Keratinocyte (primary cell): ENCODE measurements around the gene MAN1C1. TPM values are rescaled to one million over a fixed set of nuclear protein-coding genes. Genes with fewer than 3 reads are reported as not detected.

ENCODE experiments used
- DNase-seq: peaks from one replicate; pipeline ENCODE4 v3.0.0-alpha.2; 2011; ENCODE audit warnings: low read depth, missing footprints, low spot score
- FAIRE-seq: peaks from 2 replicates; lab custom pipeline; 2011; peaks lifted over from hg19 to GRCh38; lab: Jason Lieb, UNC
- H2AFZ ChIP-seq: 2 replicates; pipeline ENCODE4 v1.6.0; 2012; ENCODE audit warnings: low read length, control low read depth, inconsistent platforms; ENCODE audit not compliant: control insufficient read depth
- H3K27ac ChIP-seq: 2 replicates; pipeline ENCODE4 v1.5.1; 2011; ENCODE audit warnings: low read length; ENCODE audit not compliant: control insufficient read depth, insufficient read depth
- H3K27me3 ChIP-seq: 3 replicates; pipeline ENCODE4 v1.6.0; 2011; ENCODE audit warnings: low read length; ENCODE audit not compliant: control insufficient read depth, insufficient read depth; ENCODE audit errors: extremely low read depth
- H3K36me3 ChIP-seq, 2 experiments: 2 replicates in 1 of 2; 3 replicates in 1 of 2; pipeline ENCODE4 v1.5.1; 2011; ENCODE audit warnings: low read length in 2 of 2, mild to moderate bottlenecking in 1 of 2; ENCODE audit not compliant: control insufficient read depth in 2 of 2, insufficient read depth in 2 of 2; ENCODE audit errors: extremely low read depth in 1 of 2
- H3K4me1 ChIP-seq: 3 replicates; pipeline ENCODE4 v1.5.1; 2011; ENCODE audit warnings: low read length; ENCODE audit not compliant: control insufficient read depth, insufficient read depth; ENCODE audit errors: extremely low read depth
- H3K4me2 ChIP-seq: 3 replicates; pipeline ENCODE4 v1.6.0; 2011; ENCODE audit warnings: low read depth, low read length; ENCODE audit not compliant: control insufficient read depth, insufficient read depth; ENCODE audit errors: extremely low read depth
- H3K4me3 ChIP-seq, 3 experiments: fragments of 200-600 bp in 1 of 3; sonication (generic) in 1 of 3; 2 replicates in 2 of 3; 3 replicates in 1 of 3; pipeline ENCODE4 v1.5.1; 2011 to 2016; ENCODE audit warnings: low read length in 3 of 3, mild to moderate bottlenecking in 3 of 3, control low read depth in 2 of 3, inconsistent platforms in 1 of 3, low read depth in 1 of 3, mixed read lengths in 1 of 3, mixed run types in 1 of 3, moderate library complexity in 1 of 3; ENCODE audit not compliant: control insufficient read depth in 2 of 3, insufficient read depth in 2 of 3; ENCODE audit errors: extremely low read depth in 1 of 3
- H3K79me2 ChIP-seq: 2 replicates; pipeline ENCODE4 v1.6.0; 2012; ENCODE audit warnings: low read length; ENCODE audit not compliant: control insufficient read depth, insufficient read depth
- H3K9ac ChIP-seq: 3 replicates; pipeline ENCODE4 v1.6.0; 2011; ENCODE audit warnings: low read length; ENCODE audit not compliant: control insufficient read depth, insufficient read depth; ENCODE audit errors: extremely low read depth
- H3K9me1 ChIP-seq: 3 replicates; pipeline ENCODE4 v1.6.0; 2011; ENCODE audit warnings: low read length; ENCODE audit not compliant: control insufficient read depth, insufficient read depth; ENCODE audit errors: extremely low read depth
- H3K9me3 ChIP-seq: 2 replicates; pipeline ENCODE4 v1.5.1; 2012; ENCODE audit warnings: low read depth, low read length; ENCODE audit not compliant: control insufficient read depth
- H4K20me1 ChIP-seq: 3 replicates; pipeline ENCODE4 v1.6.0; 2011; ENCODE audit warnings: low read length; ENCODE audit not compliant: control insufficient read depth, insufficient read depth; ENCODE audit errors: extremely low read depth
- CTCF ChIP-seq, 3 experiments: IDR thresholded peaks in 1 of 3; conservative IDR thresholded peaks in 1 of 3; optimal IDR thresholded peaks in 1 of 3; 2 replicates in 2 of 3; 3 replicates in 1 of 3; pipeline versions ENCODE3 to v1.5.1; 2011; ENCODE audit warnings: low read length in 3 of 3, mild to moderate bottlenecking in 3 of 3, moderate library complexity in 2 of 3, control low read depth in 1 of 3, inconsistent platforms in 1 of 3; ENCODE audit not compliant: insufficient read depth in 2 of 3; ENCODE audit errors: extremely low read depth in 1 of 3
- EZH2 ChIP-seq: IDR thresholded peaks from one replicate; pipeline ENCODE4 v1.6.1; 2012; ENCODE audit warnings: inconsistent platforms, mild to moderate bottlenecking, low read length, moderate library complexity
- dilution Hi-C: fragments of 300-500 bp; cut with MboI; formaldehyde crosslinking; loops from one replicate; pipeline ENCODE4 v1.7.0; 2020; ENCODE audit warnings: low sequenced_read_pairs; ENCODE audit not compliant: extremely low pct_ligation_motif_present
- polyA plus RNA-seq, 5 experiments: library from polyadenylated mRNA; depleted of rRNA in 3 of 5; stranded (reverse) in 3 of 5; stranded (forward) in 1 of 5; unstranded in 1 of 5; fragments of >200 nt; gene quantifications; 1 replicate in 1 of 5; 2 replicates in 3 of 5; 3 replicates in 1 of 5; pipeline versions ENCODE4 v1.2.1 to v1.2.3, GENCODE V29; 2011 to 2012; ENCODE audit warnings: missing spikeins in 2 of 5, low read depth in 1 of 5, low replicate concordance in 1 of 5

MAN1C1 gene
- polyA plus RNA-seq, 1 donor (not counting 4 experiments of a cell fraction or from before 2014, with no cell fraction given): 0.07 TPM

GRCh38 chr1:25727088-25727487 lies 110.5 kb downstream of the MAN1C1 start:
- H4K20me1 ChIP-seq: no peaks in the 10 kb centered on the region
- FAIRE-seq (no peak), DNase-seq (no peak)
- TF ChIP-seq CTCF (optimal IDR thresholded peaks at IDR 0.05 in 1 of 3, IDR thresholded peaks at IDR 0.05 in 1 of 3, conservative IDR thresholded peaks at IDR 0.05 in 1 of 3; ENCODE audit: extremely low read depth in 1 of 3, insufficient read depth in 2 of 3, low read length in 3 of 3) (no peak), EZH2 (no peak)
- dilution Hi-C loops: no loop called here
- H3K9me1 ChIP-seq: no peaks in the 10 kb centered on the region
- no peaks in the 10 kb centered on the region for H3K9me3 ChIP-seq
- no peak overlapping the region for H2AFZ ChIP-seq
- no peak overlapping the region for H3K9ac ChIP-seq
- no peak overlapping the region for H3K4me2 ChIP-seq
- peaks cover 16% of the 10 kb centered on the region for H3K4me1 ChIP-seq
- H3K79me2 ChIP-seq: no peaks in the 10 kb centered on the region
- no peak overlapping the region for H3K27ac ChIP-seq
- H3K4me3 ChIP-seq: no peak overlapping the region
- H3K27me3 ChIP-seq: no peaks in the 10 kb centered on the region
- H3K36me3 ChIP-seq: no peaks in the 10 kb centered on the region

GRCh38 chr1:25727635-25728286 lies 111.2 kb downstream of the MAN1C1 start:
- no peaks in the 10 kb centered on the region for H4K20me1 ChIP-seq
- no peak overlapping the region for H3K4me2 ChIP-seq
- H3K4me3 ChIP-seq: no peak overlapping the region
- no peak for DNase-seq
- no peak overlapping the region for H3K27ac ChIP-seq
- no peak for TF ChIP-seq EZH2
- TF ChIP-seq CTCF (optimal IDR thresholded peaks at IDR 0.05 in 1 of 3, IDR thresholded peaks at IDR 0.05 in 1 of 3, conservative IDR thresholded peaks at IDR 0.05 in 1 of 3; ENCODE audit: extremely low read depth in 1 of 3, insufficient read depth in 2 of 3, low read length in 3 of 3): no peak
- H3K9ac ChIP-seq: no peak overlapping the region
- no peaks in the 10 kb centered on the region for H3K9me1 ChIP-seq
- dilution Hi-C loops: no loop called here
- H3K4me1 ChIP-seq: peaks cover 16% of the 10 kb centered on the region
- no peaks in the 10 kb centered on the region for H3K79me2 ChIP-seq
- no peaks in the 10 kb centered on the region for H3K36me3 ChIP-seq
- H2AFZ ChIP-seq: no peak overlapping the region
- FAIRE-seq: no peak
- H3K27me3 ChIP-seq: no peaks in the 10 kb centered on the region
- H3K9me3 ChIP-seq: no peaks in the 10 kb centered on the region
